Measurements from ENCODE around the gene RAB3IL1. TPM values are rescaled to one million over a fixed set of nuclear protein-coding genes. Genes with fewer than 3 reads are reported as not detected.

Gene RAB3IL1
- total and polyA plus RNA-seq, 2 donors (not counting 1 experiment from before 2014, with no cell fraction given), result 9.6 to 13.4 TPM

DNA sequence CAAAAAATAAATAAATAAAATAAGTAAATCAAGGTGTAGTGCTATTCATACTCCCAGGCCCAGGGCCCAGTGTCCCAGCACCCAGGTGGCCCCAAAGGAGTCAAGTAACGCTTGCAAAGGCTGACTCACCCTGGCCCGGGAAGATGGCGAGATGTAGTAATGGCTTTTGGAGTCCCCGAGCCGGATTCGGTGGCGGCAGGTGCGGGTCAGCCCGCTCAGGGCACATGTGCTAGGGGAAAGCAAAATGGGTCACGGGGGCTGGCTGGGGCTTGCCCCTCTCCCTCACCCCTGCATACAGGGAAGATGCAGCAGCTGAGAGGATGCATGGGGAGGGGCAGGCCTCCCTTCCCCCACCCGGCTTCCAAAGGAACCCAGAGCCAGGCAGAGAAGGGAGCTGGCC, 15.1 kb downstream of the RAB3IL1 start:
- Histone ChIP-seq H2AFZ (ENCODE audit: low read length) (no peak overlapping the region), H3K9me3 (ENCODE audit: control insufficient read depth, insufficient read depth, low read depth, low read length) (no peaks in the 10 kb centered on the region), H3K79me2 (ENCODE audit: control insufficient read depth, insufficient read depth, low read length) (no peaks in the 10 kb centered on the region), H3K27me3 (ENCODE audit: control insufficient read depth, insufficient read depth, low read length) (no peaks in the 10 kb centered on the region), H3K9ac (ENCODE audit: insufficient read depth, low read length) (no peak overlapping the region), H3K4me2 (ENCODE audit: extremely low read depth, insufficient read depth, low read length) (no peak overlapping the region), H3K36me3 (ENCODE audit: control insufficient read depth, insufficient read depth, low read length) (peaks cover 5% of the 10 kb centered on the region), H3K4me3 (replicated peaks in 1 of 4; ENCODE audit: control extremely low read depth in 1 of 4, insufficient read depth in 1 of 4, low read depth in 3 of 4, low read length in 4 of 4) (no peak overlapping the region), H3K4me1 (ENCODE audit: control insufficient read depth, extremely low read depth, insufficient read depth, low read length) (no peaks in the 10 kb centered on the region), H3K27ac (ENCODE audit: insufficient read depth, low read length) (no peak overlapping the region), H4K20me1 (ENCODE audit: control insufficient read depth, extremely low read depth, insufficient read depth, low read length) (no peaks in the 10 kb centered on the region)
- DNase-seq (ENCODE audit: low read depth in 2 of 2), result no peak
- TF ChIP-seq EZH2 (IDR thresholded peaks at IDR 0.05; ENCODE audit: low read length, missing control alignments), result no peak
- TF ChIP-seq, protein P1, sequence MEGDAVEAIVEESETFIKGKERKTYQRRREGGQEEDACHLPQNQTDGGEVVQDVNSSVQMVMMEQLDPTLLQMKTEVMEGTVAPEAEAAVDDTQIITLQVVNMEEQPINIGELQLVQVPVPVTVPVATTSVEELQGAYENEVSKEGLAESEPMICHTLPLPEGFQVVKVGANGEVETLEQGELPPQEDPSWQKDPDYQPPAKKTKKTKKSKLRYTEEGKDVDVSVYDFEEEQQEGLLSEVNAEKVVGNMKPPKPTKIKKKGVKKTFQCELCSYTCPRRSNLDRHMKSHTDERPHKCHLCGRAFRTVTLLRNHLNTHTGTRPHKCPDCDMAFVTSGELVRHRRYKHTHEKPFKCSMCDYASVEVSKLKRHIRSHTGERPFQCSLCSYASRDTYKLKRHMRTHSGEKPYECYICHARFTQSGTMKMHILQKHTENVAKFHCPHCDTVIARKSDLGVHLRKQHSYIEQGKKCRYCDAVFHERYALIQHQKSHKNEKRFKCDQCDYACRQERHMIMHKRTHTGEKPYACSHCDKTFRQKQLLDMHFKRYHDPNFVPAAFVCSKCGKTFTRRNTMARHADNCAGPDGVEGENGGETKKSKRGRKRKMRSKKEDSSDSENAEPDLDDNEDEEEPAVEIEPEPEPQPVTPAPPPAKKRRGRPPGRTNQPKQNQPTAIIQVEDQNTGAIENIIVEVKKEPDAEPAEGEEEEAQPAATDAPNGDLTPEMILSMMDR (conservative IDR thresholded peaks at IDR 0.05 in 1 of 2, IDR thresholded peaks at IDR 0.05 in 1 of 2; ENCODE audit: low read depth in 1 of 2, low read length in 2 of 2), result no peak

DNA sequence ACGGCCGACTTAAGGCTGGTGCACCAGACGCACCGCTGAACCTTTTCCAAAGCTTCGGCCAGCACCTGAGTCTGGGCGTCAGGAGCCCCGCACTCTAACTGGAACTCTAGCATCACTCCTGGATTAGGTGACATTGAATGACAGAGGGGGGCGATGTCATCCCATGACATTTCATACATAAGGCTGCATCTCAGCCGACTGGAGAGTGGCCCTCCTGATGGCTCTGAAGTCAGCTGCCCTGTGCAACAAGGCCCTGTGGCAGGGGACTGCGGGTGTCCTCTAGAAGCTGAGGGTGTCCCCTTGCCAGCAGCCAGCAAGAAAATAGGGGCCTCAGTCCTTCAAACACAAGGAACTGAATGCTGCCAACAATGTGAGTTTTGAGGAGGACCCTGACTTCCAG, 16.0 kb downstream of the RAB3IL1 start:
- H3K27ac ChIP-seq (ENCODE audit: insufficient read depth, low read length), result no peak overlapping the region
- DNase-seq (ENCODE audit: low read depth in 2 of 2), result no peak
- H3K4me1 ChIP-seq (ENCODE audit: control insufficient read depth, extremely low read depth, insufficient read depth, low read length), result no peaks in the 10 kb centered on the region
- no peaks in the 10 kb centered on the region for H3K79me2 ChIP-seq (ENCODE audit: control insufficient read depth, insufficient read depth, low read length)
- H3K4me3 ChIP-seq (replicated peaks in 1 of 4; ENCODE audit: control extremely low read depth in 1 of 4, insufficient read depth in 1 of 4, low read depth in 3 of 4, low read length in 4 of 4), result no peak overlapping the region
- no peaks in the 10 kb centered on the region for H3K9me3 ChIP-seq (ENCODE audit: control insufficient read depth, insufficient read depth, low read depth, low read length)
- H3K36me3 ChIP-seq (ENCODE audit: control insufficient read depth, insufficient read depth, low read length), result peaks cover 4% of the 10 kb centered on the region
- no peak overlapping the region for H2AFZ ChIP-seq (ENCODE audit: low read length)
- H3K27me3 ChIP-seq (ENCODE audit: control insufficient read depth, insufficient read depth, low read length), result no peaks in the 10 kb centered on the region
- no peak overlapping the region for H3K4me2 ChIP-seq (ENCODE audit: extremely low read depth, insufficient read depth, low read length)
- TF ChIP-seq EZH2 (IDR thresholded peaks at IDR 0.05; ENCODE audit: low read length, missing control alignments), result no peak
- TF ChIP-seq, protein P1 (conservative IDR thresholded peaks at IDR 0.05 in 1 of 2, IDR thresholded peaks at IDR 0.05 in 1 of 2; ENCODE audit: low read depth in 1 of 2, low read length in 2 of 2), result no peak
- no peaks in the 10 kb centered on the region for H4K20me1 ChIP-seq (ENCODE audit: control insufficient read depth, extremely low read depth, insufficient read depth, low read length)
- H3K9ac ChIP-seq (ENCODE audit: insufficient read depth, low read length), result no peak overlapping the region

DNA sequence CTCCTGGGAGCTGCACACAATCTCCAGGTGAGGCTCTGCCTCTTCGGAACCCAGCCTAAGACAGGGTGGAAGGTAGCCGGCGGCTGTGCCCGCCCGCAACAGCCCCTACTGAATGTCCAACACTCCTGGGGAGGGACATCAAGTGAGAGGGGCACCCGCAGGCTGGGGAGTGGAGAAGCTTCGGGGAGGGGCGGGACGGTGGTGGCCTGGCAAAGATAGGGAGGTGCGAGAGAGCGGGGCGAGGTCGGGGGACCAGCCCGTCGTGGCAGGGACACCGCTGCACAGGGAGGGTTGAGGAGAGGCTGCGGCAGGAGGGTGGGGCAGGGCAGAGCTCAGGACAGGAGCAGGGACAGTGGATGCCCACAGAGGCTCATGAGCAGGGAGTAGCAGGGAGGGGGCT, 17.1 kb downstream of the RAB3IL1 start:
- H3K4me2 ChIP-seq (ENCODE audit: extremely low read depth, insufficient read depth, low read length), result no peak overlapping the region
- TF ChIP-seq EZH2 (IDR thresholded peaks at IDR 0.05; ENCODE audit: low read length, missing control alignments), result no peak
- TF ChIP-seq, protein P1 (conservative IDR thresholded peaks at IDR 0.05 in 1 of 2, IDR thresholded peaks at IDR 0.05 in 1 of 2; ENCODE audit: low read depth in 1 of 2, low read length in 2 of 2), result no peak
- H4K20me1 ChIP-seq (ENCODE audit: control insufficient read depth, extremely low read depth, insufficient read depth, low read length), result no peaks in the 10 kb centered on the region
- no peak overlapping the region for H3K9ac ChIP-seq (ENCODE audit: insufficient read depth, low read length)
- H3K36me3 ChIP-seq (ENCODE audit: control insufficient read depth, insufficient read depth, low read length), result peaks cover 2% of the 10 kb centered on the region
- no peak for DNase-seq (ENCODE audit: low read depth in 2 of 2)
- no peak overlapping the region for H3K27ac ChIP-seq (ENCODE audit: insufficient read depth, low read length)
- H3K27me3 ChIP-seq (ENCODE audit: control insufficient read depth, insufficient read depth, low read length), result no peaks in the 10 kb centered on the region
- H2AFZ ChIP-seq (ENCODE audit: low read length), result no peak overlapping the region
- H3K79me2 ChIP-seq (ENCODE audit: control insufficient read depth, insufficient read depth, low read length), result no peaks in the 10 kb centered on the region
- H3K4me3 ChIP-seq (replicated peaks in 1 of 4; ENCODE audit: control extremely low read depth in 1 of 4, insufficient read depth in 1 of 4, low read depth in 3 of 4, low read length in 4 of 4), result no peak overlapping the region
- H3K9me3 ChIP-seq (ENCODE audit: control insufficient read depth, insufficient read depth, low read depth, low read length), result no peaks in the 10 kb centered on the region
- H3K4me1 ChIP-seq (ENCODE audit: control insufficient read depth, extremely low read depth, insufficient read depth, low read length), result no peaks in the 10 kb centered on the region
